Stomach (tissue), 4 donors: ENCODE data around the gene LEKR1.

Source experiments
- CTCF ChIP-seq, 7 experiments: fragments of 450-650 bp in 4 of 7; fragments of 200-600 bp in 3 of 7; sonication (generic) in 3 of 7; IDR thresholded peaks; one replicate each; pipeline ENCODE4 v1.5.1; 2016 to 2019; ENCODE audit warnings: antibody characterized with exemption in 7 of 7, control low read depth in 2 of 7, mild to moderate bottlenecking in 1 of 7
- EP300 ChIP-seq: sonication (generic); formaldehyde crosslinking; IDR thresholded peaks from one replicate; pipeline ENCODE4 v1.6.1; 2017; ENCODE audit warnings: antibody characterized with exemption
- POLR2A ChIP-seq, 4 donors: fragments of 450-650 bp; IDR thresholded peaks; one replicate each; pipeline ENCODE4 v1.6.1; 2016; ENCODE audit warnings: antibody characterized with exemption in 4 of 4, control low read depth in 2 of 4, mild to moderate bottlenecking in 1 of 4, moderate library complexity in 1 of 4
- POLR2AphosphoS5 ChIP-seq, 3 donors: sonication (generic); formaldehyde crosslinking; IDR thresholded peaks; one replicate each; pipeline ENCODE4 v1.6.1; 2016; ENCODE audit warnings: antibody characterized with exemption in 3 of 3

- TF ChIP-seq POLR2A (IDR thresholded peaks at IDR 0.05) = no peak
- no peak for TF ChIP-seq EP300
- TF ChIP-seq CTCF (IDR thresholded peaks at IDR 0.05) = no peak
- TF ChIP-seq POLR2AphosphoS5 (IDR thresholded peaks at IDR 0.05) = no peak
Measured at GRCh38 chr3:156782921-156783320, 43.2 kb upstream of the LEKR1 start.
